Measurements from ENCODE around the gene MICAL3.
"Not testable (repeated sequence)": the region's sequence is repeated elsewhere in the genome, so short reads cannot be mapped to it uniquely, and the experiment has no call there.

GRCh38 chr22:18073927-18074326 is 49.6 kb upstream of the MICAL3 start:
- not testable (repeated sequence) for TF ChIP-seq POLR2AphosphoS5, CTCF (IDR thresholded peaks at IDR 0.05)

Measured in suprapubic skin (tissue), 3 donors.